ENCODE data around the gene DENND4B. TPM values are rescaled to one million over a fixed set of nuclear protein-coding genes. Genes with fewer than 3 reads are reported as not detected.
A peak's percentile ranks its signal among the peaks of the same experiment; 100 is the strongest.
"Not testable (repeated sequence)": the region's sequence is repeated elsewhere in the genome, so short reads cannot be mapped to it uniquely, and the experiment has no call there.

The DENND4B gene
- total RNA-seq, 1 donor from 2014 or later: 70.7 TPM

GRCh38 chr1:153990468-153991150 lies 44.1 kb upstream of the DENND4B start, which contains the start of gene RPS27:
Gene RPS27 (plus strand): TSS chr1:153990762. CDS start chr1:153990797, 35 bp downstream.
- Mint-ChIP-seq H3K27ac (peak within 1 kb of the TSS; percentile 95), H3K9me3 (peaks cover 4% of the 10 kb centered on the region), H3K36me3 (peaks cover 31% of the 10 kb centered on the region), H3K4me1 (ENCODE audit: unreplicated experiment) (peaks cover 31% of the 10 kb centered on the region), H3K4me3 (peak within 1 kb of the TSS; percentile 96), H3K27me3 (no peaks in the 10 kb centered on the region)
- no peak for TF ChIP-seq CTCF (conservative IDR thresholded peaks at IDR 0.05)
- DNase-seq (ENCODE audit: extremely low spot score, unreplicated experiment): peak; percentile 82

- H3K27ac Mint-ChIP-seq: peak overlapping the region; percentile 94
- TF ChIP-seq CTCF (conservative IDR thresholded peaks at IDR 0.05): no peak
- no peak overlapping the region for H3K4me3 Mint-ChIP-seq
- no peak for DNase-seq (ENCODE audit: extremely low spot score, unreplicated experiment)
- H3K9me3 Mint-ChIP-seq: peaks cover 4% of the 10 kb centered on the region
- H3K4me1 Mint-ChIP-seq (ENCODE audit: unreplicated experiment): peaks cover 39% of the 10 kb centered on the region
- H3K27me3 Mint-ChIP-seq: no peaks in the 10 kb centered on the region
- peaks cover 25% of the 10 kb centered on the region for H3K36me3 Mint-ChIP-seq
Measured at GRCh38 chr1:153987621-153988020, 41.1 kb upstream of the DENND4B start.

GRCh38 chr1:153985941-153986761 lies 39.6 kb upstream of the DENND4B start, which contains the start of gene RAB13:
Gene RAB13 (minus strand): TSS chr1:153986339. CDS start chr1:153986236, 103 bp downstream.
- Mint-ChIP-seq H3K4me3 (peak within 1 kb of the TSS; percentile 97), H3K4me1 (ENCODE audit: unreplicated experiment) (peaks cover 27% of the 10 kb centered on the region), H3K36me3 (peaks cover 16% of the 10 kb centered on the region), H3K9me3 (peaks cover 4% of the 10 kb centered on the region), H3K27ac (peak within 1 kb of the TSS; percentile 94), H3K27me3 (no peaks in the 10 kb centered on the region)
- DNase-seq (ENCODE audit: extremely low spot score, unreplicated experiment): peak; percentile 80
- no peak for TF ChIP-seq CTCF (conservative IDR thresholded peaks at IDR 0.05)

- Mint-ChIP-seq H3K27ac (peak overlapping the region; percentile 86), H3K4me1 (ENCODE audit: unreplicated experiment) (peaks cover 23% of the 10 kb centered on the region), H3K9me3 (peaks cover 2% of the 10 kb centered on the region), H3K4me3 (peak overlapping the region; percentile 97), H3K36me3 (peaks cover 11% of the 10 kb centered on the region), H3K27me3 (no peaks in the 10 kb centered on the region)
- DNase-seq (ENCODE audit: extremely low spot score, unreplicated experiment): no peak
- no peak for TF ChIP-seq CTCF (conservative IDR thresholded peaks at IDR 0.05)
Measured at GRCh38 chr1:153985341-153985912, 38.9 kb upstream of the DENND4B start.

- Mint-ChIP-seq H3K27ac (no peak overlapping the region), H3K27me3 (no peaks in the 10 kb centered on the region), H3K4me3 (peak overlapping the region; percentile 75), H3K9me3 (no peaks in the 10 kb centered on the region), H3K36me3 (peaks cover 10% of the 10 kb centered on the region), H3K4me1 (ENCODE audit: unreplicated experiment) (peaks cover 20% of the 10 kb centered on the region)
- no peak for DNase-seq (ENCODE audit: extremely low spot score, unreplicated experiment)
- no peak for TF ChIP-seq CTCF (conservative IDR thresholded peaks at IDR 0.05)
Measured at GRCh38 chr1:153984123-153984894, 37.8 kb upstream of the DENND4B start.

GRCh38 chr1:153981735-153982134 lies 35.2 kb upstream of the DENND4B start:
- Mint-ChIP-seq H3K36me3 (peaks cover 14% of the 10 kb centered on the region), H3K4me1 (ENCODE audit: unreplicated experiment) (peaks cover 26% of the 10 kb centered on the region)
- H3K27me3 Mint-ChIP-seq; H3K9me3 Mint-ChIP-seq; H3K27ac Mint-ChIP-seq; DNase-seq (ENCODE audit: extremely low spot score, unreplicated experiment); H3K4me3 Mint-ChIP-seq: not testable (repeated sequence)

GRCh38 chr1:153979091-153979490 lies 32.6 kb upstream of the DENND4B start:
- not testable (repeated sequence) for H3K27ac Mint-ChIP-seq; DNase-seq (ENCODE audit: extremely low spot score, unreplicated experiment); H3K9me3 Mint-ChIP-seq; H3K27me3 Mint-ChIP-seq
- Mint-ChIP-seq H3K36me3 (peaks cover 24% of the 10 kb centered on the region), H3K4me3 (peak overlapping the region; percentile 99), H3K4me1 (ENCODE audit: unreplicated experiment) (peaks cover 17% of the 10 kb centered on the region)
